Activated naive CD4-positive, alpha-beta T cell treated with anti-CD3 and anti-CD28 coated beads, Interleukin-2, amount 10 ng/mL, durations not matched to agents 7 days and 5 days (primary cell): ENCODE data around the gene UBXN4.

ENCODE experiments used
- CTCF ChIA-PET: fragments of 350-600 bp; sonication (Branson Sonifier 250); formaldehyde crosslinking; loops from one replicate; lab custom pipeline; 2021; ENCODE audit warnings: antibody characterized with exemption; lab: Charles Lee
- DNase-seq: peaks from one replicate; pipeline ENCODE4 v3.0.0-alpha.2; 2020
- H3K27ac Mint-ChIP-seq: one replicate; pipeline ENCODE4 v1.8.0; 2021; ENCODE audit warnings: mild to moderate bottlenecking, moderate library complexity, mixed read lengths
- H3K27me3 Mint-ChIP-seq: one replicate; pipeline ENCODE4 v1.8.0; 2021; ENCODE audit warnings: mild to moderate bottlenecking, mixed read lengths
- H3K36me3 Mint-ChIP-seq: one replicate; pipeline ENCODE4 v1.8.0; 2021; ENCODE audit warnings: mixed read lengths
- H3K4me1 Mint-ChIP-seq: one replicate; pipeline ENCODE4 v1.8.0; 2021; ENCODE audit warnings: mixed read lengths
- H3K4me3 Mint-ChIP-seq: one replicate; pipeline ENCODE4 v1.8.0; 2021; ENCODE audit warnings: mild to moderate bottlenecking, moderate library complexity, mixed read lengths
- H3K9me3 Mint-ChIP-seq: one replicate; pipeline ENCODE4 v1.8.0; 2021; ENCODE audit warnings: mixed read lengths

UBXN4 gene

DNA sequence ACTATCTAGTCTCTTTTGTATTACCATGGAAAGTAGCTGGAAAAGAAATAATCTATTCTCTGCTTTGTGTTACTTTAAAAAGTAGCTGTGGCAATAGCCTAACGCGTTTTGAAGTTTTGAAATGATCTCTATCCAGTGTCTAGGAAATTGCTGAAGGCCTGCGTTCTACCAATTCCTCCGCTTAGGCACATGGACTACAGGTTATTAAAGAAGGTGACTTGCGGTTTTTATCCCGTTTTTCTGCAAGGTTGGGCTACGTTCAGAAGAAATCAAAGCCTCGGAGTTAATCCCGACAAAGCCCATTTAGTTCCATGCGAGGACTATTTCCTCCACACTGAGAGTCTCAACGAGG is 636 bp upstream of the UBXN4 start:
- Mint-ChIP-seq H3K27ac (no peak overlapping the region), H3K4me3 (peak overlapping the region; percentile 98), H3K27me3 (no peaks in the 10 kb centered on the region), H3K36me3 (peaks cover 24% of the 10 kb centered on the region), H3K9me3 (peaks cover 2% of the 10 kb centered on the region), H3K4me1 (peaks cover 29% of the 10 kb centered on the region)
- no peak for DNase-seq
- CTCF ChIA-PET, result interaction anchor here (0.9 kb wide), 1 partner anchor 11 kb away, joined by 3 read pairs; no protein-coding TSS in a partner anchor

DNA sequence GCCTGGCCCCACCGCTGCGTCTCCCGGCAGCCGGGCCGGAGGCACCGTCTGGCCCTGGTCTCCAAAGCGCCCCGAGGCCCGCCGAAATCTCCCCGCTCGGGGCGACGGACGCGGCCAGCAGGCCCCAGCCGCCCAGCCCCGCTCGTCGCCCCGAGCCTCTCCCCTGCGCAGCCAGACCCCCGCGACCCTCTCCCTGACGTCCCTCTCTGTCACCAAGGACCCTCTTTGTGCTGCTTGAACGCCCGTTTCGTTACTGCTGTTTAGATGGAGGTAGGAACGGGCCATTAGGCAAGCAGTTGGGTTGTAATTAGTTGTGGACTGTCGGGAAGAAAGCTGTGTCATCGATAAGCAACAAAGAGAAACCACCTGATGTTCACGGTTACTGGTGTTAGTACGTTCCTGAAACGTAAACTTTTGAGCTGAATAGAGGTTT is 686 bp downstream of the UBXN4 start:
- peaks cover 38% of the 10 kb centered on the region for H3K4me1 Mint-ChIP-seq
- CTCF ChIA-PET, result interaction anchor here (0.9 to 2.1 kb wide), 3 partner anchors 15 to 242 kb away, joined by 3 to 7 read pairs (median 4); no protein-coding TSS in a partner anchor
- H3K27ac Mint-ChIP-seq, result peak overlapping the region; percentile 99

GRCh38 chr2:135743860-135744259 is 2.2 kb downstream of the UBXN4 start:
- peaks cover 2% of the 10 kb centered on the region for H3K9me3 Mint-ChIP-seq
- H3K36me3 Mint-ChIP-seq, result peaks cover 41% of the 10 kb centered on the region
- DNase-seq, result no peak
- CTCF ChIA-PET, result interaction anchor here (2.1 kb wide), 1 partner anchor 54 kb away, joined by 7 read pairs; no protein-coding TSS in a partner anchor
- H3K27me3 Mint-ChIP-seq, result no peaks in the 10 kb centered on the region
- H3K4me3 Mint-ChIP-seq, result peak overlapping the region; percentile 65
- peaks cover 38% of the 10 kb centered on the region for H3K4me1 Mint-ChIP-seq
- H3K27ac Mint-ChIP-seq, result peak overlapping the region; percentile 3

More for the DNA sequence above, 686 bp downstream of the UBXN4 start:
- no peaks in the 10 kb centered on the region for H3K27me3 Mint-ChIP-seq
- DNase-seq, result peak; percentile 46
- peaks cover 2% of the 10 kb centered on the region for H3K9me3 Mint-ChIP-seq
- H3K36me3 Mint-ChIP-seq, result peaks cover 33% of the 10 kb centered on the region
- peak overlapping the region; percentile 98 for H3K4me3 Mint-ChIP-seq

DNA sequence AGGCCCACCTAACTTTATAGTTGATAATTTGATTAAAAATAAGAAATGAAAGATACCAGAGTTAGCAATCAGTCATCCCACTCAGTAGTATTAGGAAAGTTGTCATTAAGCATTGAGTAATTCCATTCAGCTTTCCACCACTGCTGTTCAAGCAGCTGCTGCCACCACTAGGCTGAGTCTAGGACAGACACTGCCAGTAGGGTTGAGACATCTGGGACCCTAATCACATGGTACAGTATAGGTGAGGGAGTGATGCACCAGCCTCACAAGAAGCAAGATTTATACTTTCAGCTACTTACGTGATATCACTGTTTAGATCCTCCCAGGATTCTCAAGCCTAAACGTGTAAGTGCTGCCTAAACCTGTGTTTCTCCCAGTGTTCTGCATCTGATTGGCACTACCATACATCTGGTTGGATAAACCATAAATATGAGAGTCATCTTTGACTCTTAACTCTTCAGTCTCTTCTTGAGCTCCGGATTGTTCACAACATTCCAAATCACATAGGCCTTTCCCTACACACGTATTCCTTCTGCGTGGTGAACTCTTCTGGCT is 3.2 kb downstream of the UBXN4 start:
- no peaks in the 10 kb centered on the region for H3K27me3 Mint-ChIP-seq
- CTCF ChIA-PET, result interaction anchor here (0.8 kb wide), 1 partner anchor 271 kb away, joined by 3 read pairs; no protein-coding TSS in a partner anchor
- H3K36me3 Mint-ChIP-seq, result peaks cover 48% of the 10 kb centered on the region
- H3K9me3 Mint-ChIP-seq, result peaks cover 2% of the 10 kb centered on the region
- peaks cover 42% of the 10 kb centered on the region for H3K4me1 Mint-ChIP-seq
- DNase-seq, result no peak
- no peak overlapping the region for H3K27ac Mint-ChIP-seq
- peak overlapping the region; percentile 65 for H3K4me3 Mint-ChIP-seq

GRCh38 chr2:135745545-135745944 is 3.9 kb downstream of the UBXN4 start:
- H3K4me1 Mint-ChIP-seq, result peaks cover 42% of the 10 kb centered on the region
- H3K36me3 Mint-ChIP-seq, result peaks cover 51% of the 10 kb centered on the region
- H3K4me3 Mint-ChIP-seq, result no peak overlapping the region
- H3K27ac Mint-ChIP-seq, result no peak overlapping the region
- no peaks in the 10 kb centered on the region for H3K27me3 Mint-ChIP-seq
- peaks cover 2% of the 10 kb centered on the region for H3K9me3 Mint-ChIP-seq
- no peak for DNase-seq
- CTCF ChIA-PET, result interaction anchor here (0.8 kb wide), 1 partner anchor 272 kb away, joined by 3 read pairs; no protein-coding TSS in a partner anchor

DNA sequence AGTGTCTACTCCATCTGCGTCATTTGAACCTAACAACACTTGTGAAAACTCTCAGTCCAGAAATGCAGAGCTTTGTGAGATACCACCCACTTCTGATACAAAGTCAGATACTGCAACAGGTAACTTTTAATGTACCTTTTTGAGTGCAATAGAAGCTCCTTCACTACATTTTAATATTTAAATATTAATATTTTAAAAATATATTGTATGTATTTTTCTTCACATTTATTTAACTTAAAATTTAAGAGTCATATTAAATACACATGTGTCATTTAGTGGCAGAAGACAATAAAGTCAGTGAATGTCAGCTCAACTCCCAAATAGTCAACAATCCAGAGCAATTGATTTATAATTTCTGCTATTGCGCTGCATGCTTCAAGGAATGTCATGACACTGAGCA is 13.9 kb downstream of the UBXN4 start:
- H3K9me3 Mint-ChIP-seq, result peaks cover 14% of the 10 kb centered on the region
- no peak for DNase-seq
- no peak overlapping the region for H3K4me3 Mint-ChIP-seq
- H3K36me3 Mint-ChIP-seq, result peaks cover 64% of the 10 kb centered on the region
- CTCF ChIA-PET, result interaction anchor here (0.7 to 0.9 kb wide), 2 partner anchors 44 to 111 kb away, joined by 3 read pairs; no protein-coding TSS in a partner anchor
- H3K27me3 Mint-ChIP-seq, result no peaks in the 10 kb centered on the region
- no peaks in the 10 kb centered on the region for H3K4me1 Mint-ChIP-seq
- H3K27ac Mint-ChIP-seq, result no peak overlapping the region

- Mint-ChIP-seq H3K9me3 (peaks cover 14% of the 10 kb centered on the region), H3K36me3 (peaks cover 67% of the 10 kb centered on the region), H3K27me3 (no peaks in the 10 kb centered on the region), H3K4me3 (no peak overlapping the region), H3K4me1 (no peaks in the 10 kb centered on the region), H3K27ac (no peak overlapping the region)
- DNase-seq, result no peak
- CTCF ChIA-PET, result no interaction called here
Observed at GRCh38 chr2:135756692-135757091, 15.0 kb downstream of the UBXN4 start.

- CTCF ChIA-PET, result interaction anchor here (0.9 kb wide), 1 partner anchor 20 kb away, joined by 3 read pairs; no protein-coding TSS in a partner anchor
- H3K27ac Mint-ChIP-seq, result no peak overlapping the region
- DNase-seq, result no peak
- H3K36me3 Mint-ChIP-seq, result peaks cover 53% of the 10 kb centered on the region
- H3K27me3 Mint-ChIP-seq, result no peaks in the 10 kb centered on the region
- no peak overlapping the region for H3K4me3 Mint-ChIP-seq
- no peaks in the 10 kb centered on the region for H3K4me1 Mint-ChIP-seq
- H3K9me3 Mint-ChIP-seq, result peaks cover 3% of the 10 kb centered on the region
Observed at GRCh38 chr2:135762022-135762421, 20.4 kb downstream of the UBXN4 start.

DNA sequence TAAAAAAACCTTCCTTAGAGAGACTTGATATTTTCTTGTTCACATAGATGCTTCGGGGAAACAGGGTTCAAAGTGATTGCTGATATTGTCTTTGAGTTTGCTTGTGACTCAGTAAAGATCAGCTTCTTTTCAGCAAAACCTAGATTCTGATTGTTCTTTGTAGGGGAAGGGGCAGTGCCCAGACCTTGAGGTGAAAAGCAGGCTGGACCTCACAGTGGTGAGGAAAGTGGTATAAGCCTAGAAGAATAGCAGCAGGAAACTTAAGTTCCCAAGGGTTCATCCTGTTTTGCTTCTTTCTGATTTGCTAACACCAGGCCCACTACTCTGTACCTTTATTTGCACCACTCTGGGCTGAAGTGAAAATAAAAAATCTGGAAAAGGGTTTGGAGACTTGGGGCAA is 20.9 kb downstream of the UBXN4 start:
- H3K27ac Mint-ChIP-seq, result no peak overlapping the region
- H3K36me3 Mint-ChIP-seq, result peaks cover 51% of the 10 kb centered on the region
- no peaks in the 10 kb centered on the region for H3K4me1 Mint-ChIP-seq
- CTCF ChIA-PET, result interaction anchor here (0.9 kb wide), 1 partner anchor 20 kb away, joined by 3 read pairs; no protein-coding TSS in a partner anchor
- H3K9me3 Mint-ChIP-seq, result no peaks in the 10 kb centered on the region
- no peak for DNase-seq
- no peaks in the 10 kb centered on the region for H3K27me3 Mint-ChIP-seq
- no peak overlapping the region for H3K4me3 Mint-ChIP-seq

DNA sequence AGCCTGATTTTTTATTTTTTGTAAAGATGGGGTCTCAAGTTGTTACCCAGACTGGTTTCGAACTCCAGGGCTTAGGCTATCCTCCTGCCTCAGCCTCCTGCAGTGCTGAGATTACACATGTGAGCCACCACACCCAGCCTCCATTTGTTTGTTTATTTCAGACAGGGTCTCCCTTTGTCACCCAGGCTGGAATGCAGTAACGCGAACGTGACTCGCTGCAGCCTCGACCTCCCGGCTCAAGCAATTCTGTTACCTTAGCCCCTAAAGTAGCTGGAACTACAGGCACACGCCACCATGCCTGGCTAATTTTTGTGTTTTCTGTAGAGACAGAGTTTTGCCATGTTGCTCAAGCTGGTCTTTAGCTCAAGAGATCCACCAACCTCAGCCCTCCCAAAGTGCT is 27.2 kb downstream of the UBXN4 start:
- H3K4me1 Mint-ChIP-seq, result no peaks in the 10 kb centered on the region
- H3K27ac Mint-ChIP-seq, result no peak overlapping the region
- H3K27me3 Mint-ChIP-seq, result no peaks in the 10 kb centered on the region
- no peak overlapping the region for H3K4me3 Mint-ChIP-seq
- H3K36me3 Mint-ChIP-seq, result peaks cover 55% of the 10 kb centered on the region
- H3K9me3 Mint-ChIP-seq, result no peaks in the 10 kb centered on the region
- DNase-seq, result no peak
- CTCF ChIA-PET, result no interaction called here

GRCh38 chr2:135773319-135773718 is 31.7 kb downstream of the UBXN4 start:
- no peaks in the 10 kb centered on the region for H3K9me3 Mint-ChIP-seq

GRCh38 chr2:135773917-135774316 is 32.3 kb downstream of the UBXN4 start:
- Mint-ChIP-seq H3K9me3 (no peaks in the 10 kb centered on the region), H3K36me3 (peaks cover 64% of the 10 kb centered on the region), H3K27ac (no peak overlapping the region), H3K4me1 (no peaks in the 10 kb centered on the region), H3K27me3 (no peaks in the 10 kb centered on the region), H3K4me3 (no peak overlapping the region)
- DNase-seq, result no peak
- CTCF ChIA-PET, result no interaction called here

More at GRCh38 chr2:135773319-135773718, 31.7 kb downstream of the UBXN4 start:
- Mint-ChIP-seq H3K4me1 (no peaks in the 10 kb centered on the region), H3K27ac (no peak overlapping the region), H3K4me3 (no peak overlapping the region), H3K27me3 (no peaks in the 10 kb centered on the region), H3K36me3 (peaks cover 60% of the 10 kb centered on the region)
- CTCF ChIA-PET, result no interaction called here
- no peak for DNase-seq

GRCh38 chr2:135775420-135775819 is 33.8 kb downstream of the UBXN4 start:
- H3K4me1 Mint-ChIP-seq, result no peaks in the 10 kb centered on the region
- no peaks in the 10 kb centered on the region for H3K27me3 Mint-ChIP-seq
- H3K27ac Mint-ChIP-seq, result no peak overlapping the region
- CTCF ChIA-PET, result no interaction called here
- DNase-seq, result no peak
- H3K9me3 Mint-ChIP-seq, result no peaks in the 10 kb centered on the region
- no peak overlapping the region for H3K4me3 Mint-ChIP-seq
- H3K36me3 Mint-ChIP-seq, result peaks cover 62% of the 10 kb centered on the region

DNA sequence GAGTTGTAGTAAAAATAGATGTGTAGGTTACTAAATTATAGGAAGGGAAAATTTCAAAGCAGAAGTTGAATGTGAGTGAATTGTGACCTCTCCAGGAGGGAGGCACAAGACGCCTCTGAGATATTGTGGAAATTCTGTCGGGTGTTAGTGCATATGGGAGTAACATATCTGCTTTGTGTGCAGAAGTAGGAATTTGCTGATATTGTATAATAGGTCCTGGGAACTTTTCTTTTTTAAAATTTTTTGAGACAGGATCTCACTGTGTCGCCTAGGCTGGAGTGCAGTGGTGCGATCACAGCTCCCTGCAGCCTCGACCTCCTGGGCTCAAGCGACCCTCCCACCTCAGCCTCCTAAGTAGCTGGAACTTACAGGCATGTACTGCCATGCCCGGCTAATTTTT is 34.7 kb downstream of the UBXN4 start:
- Mint-ChIP-seq H3K4me1 (no peaks in the 10 kb centered on the region), H3K4me3 (no peak overlapping the region), H3K27me3 (no peaks in the 10 kb centered on the region), H3K27ac (no peak overlapping the region), H3K36me3 (peaks cover 60% of the 10 kb centered on the region), H3K9me3 (no peaks in the 10 kb centered on the region)
- no peak for DNase-seq
- CTCF ChIA-PET, result no interaction called here

DNA sequence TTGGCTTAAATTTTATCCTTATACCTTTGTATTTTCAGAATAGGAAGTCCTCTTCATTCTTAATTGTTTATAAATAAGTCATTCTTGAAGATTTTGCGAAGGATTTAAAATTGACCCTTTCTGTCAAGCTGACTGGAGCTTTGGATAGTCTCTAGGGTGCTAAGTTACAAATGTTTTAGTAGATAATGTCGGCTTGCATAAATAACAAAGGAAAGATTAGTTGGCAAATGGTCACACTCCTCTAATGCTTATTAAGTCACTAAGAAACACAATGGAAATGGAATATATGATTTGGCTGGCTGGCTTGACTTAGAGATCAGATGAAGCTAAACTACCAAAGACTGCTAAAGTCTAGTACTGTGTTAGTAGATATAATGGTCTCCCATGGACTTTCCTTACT is 40.6 kb downstream of the UBXN4 start:
- H3K27ac Mint-ChIP-seq, result no peak overlapping the region
- H3K4me3 Mint-ChIP-seq, result no peak overlapping the region
- CTCF ChIA-PET, result interaction anchor here (1.2 to 2.3 kb wide), 2 partner anchors 15 to 20 kb away, joined by 3 to 8 read pairs; no protein-coding TSS in a partner anchor
- DNase-seq, result no peak
- H3K27me3 Mint-ChIP-seq, result no peaks in the 10 kb centered on the region
- no peaks in the 10 kb centered on the region for H3K4me1 Mint-ChIP-seq
- no peaks in the 10 kb centered on the region for H3K9me3 Mint-ChIP-seq
- H3K36me3 Mint-ChIP-seq, result peaks cover 66% of the 10 kb centered on the region
